NCI-H1417 (cell line): ENCODE results near the gene DIAPH3.

Experiments
- DNase-seq, 3 experiments: peaks; one replicate each; lab custom pipeline; 2025; lab: John Stamatoyannopoulos, UW

DIAPH3 gene

DNA sequence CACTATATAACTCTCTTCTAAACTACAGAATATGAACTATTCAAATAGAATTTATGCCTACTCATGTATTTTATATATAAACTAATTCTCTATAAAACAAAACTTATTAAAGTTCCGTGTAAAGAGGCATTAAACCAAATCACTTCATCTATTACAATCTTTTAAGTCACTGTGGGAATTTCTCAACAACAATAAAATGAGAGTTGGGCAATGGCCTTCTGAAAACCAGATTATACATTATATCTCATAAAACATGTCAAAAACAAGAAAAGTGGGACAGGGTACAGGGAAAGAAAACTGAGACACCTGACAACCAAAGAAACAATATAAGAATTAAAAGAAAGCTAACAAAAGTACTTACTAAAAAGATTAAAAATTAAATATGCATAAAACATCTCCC, 145.2 kb downstream of the DIAPH3 start:
- no peak for DNase-seq

- DNase-seq: no peak
Measured at GRCh38 chr13:60016229-60016628, 147.5 kb downstream of the DIAPH3 start.

DNA sequence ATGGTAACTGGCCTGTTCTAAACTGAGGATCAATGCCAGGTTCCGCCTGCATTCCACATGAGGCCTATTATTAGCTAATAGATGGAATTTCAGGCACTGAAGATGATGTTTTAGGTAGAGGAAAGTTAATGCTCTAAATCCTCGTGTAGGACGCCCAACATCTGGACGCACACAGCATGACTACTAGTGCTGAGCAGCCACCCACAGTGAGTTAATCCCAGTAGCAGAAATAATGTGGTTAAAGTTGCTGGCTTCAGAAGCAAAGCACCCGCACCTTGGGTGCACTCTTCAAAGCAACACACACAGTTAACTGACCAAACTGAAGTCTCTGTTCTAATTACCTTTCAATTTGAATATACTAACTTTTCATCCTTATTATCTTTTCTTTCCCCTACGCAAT, 150.6 kb downstream of the DIAPH3 start:
- no peak for DNase-seq

DNA sequence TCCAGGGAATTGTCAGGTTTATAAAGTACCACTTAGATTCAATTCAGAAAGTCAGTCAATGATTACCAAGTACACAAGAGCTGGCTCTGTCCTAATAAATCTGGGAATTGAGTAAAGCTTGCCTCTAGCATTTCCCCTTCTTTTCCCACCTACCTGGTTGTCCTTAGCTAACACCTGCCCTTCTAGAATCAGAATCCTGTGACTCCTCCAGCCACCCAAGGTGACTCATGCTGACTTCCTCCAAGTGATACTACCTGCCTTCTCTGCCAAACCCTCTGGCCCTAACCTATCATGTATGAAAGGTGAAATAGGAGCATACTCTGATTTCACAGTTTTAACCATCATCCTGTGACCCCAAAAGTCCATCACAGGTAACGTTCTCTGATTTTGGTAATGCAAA, 151.2 kb downstream of the DIAPH3 start:
- peak in 1 of 3 experiments; percentile 44 for DNase-seq

- peak; percentile 67 to 82 (median 68) for DNase-seq
Measured at GRCh38 chr13:60009300-60010253, 154.2 kb downstream of the DIAPH3 start.

- no peak for DNase-seq
Measured at GRCh38 chr13:60001889-60002288, 161.8 kb downstream of the DIAPH3 start.

DNA sequence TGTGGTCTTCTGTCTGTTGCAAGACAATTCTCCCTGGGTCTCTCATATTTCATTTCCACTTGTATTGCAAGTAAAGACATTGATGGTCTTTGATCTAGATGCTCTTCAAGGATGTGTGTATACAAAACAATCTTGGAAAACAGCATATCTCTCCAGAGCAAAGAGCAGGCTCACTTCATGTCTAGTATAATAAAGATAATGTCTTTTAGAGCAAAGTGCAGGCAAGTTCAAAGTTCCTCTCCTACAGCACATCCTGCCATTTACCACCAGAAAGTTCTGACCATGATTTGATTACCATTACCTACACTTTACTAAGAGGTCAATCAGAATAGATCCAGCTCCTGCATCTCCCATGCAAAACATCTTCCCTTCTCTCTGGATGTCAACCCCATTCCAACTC, 162.8 kb downstream of the DIAPH3 start:
- DNase-seq: no peak

DNA sequence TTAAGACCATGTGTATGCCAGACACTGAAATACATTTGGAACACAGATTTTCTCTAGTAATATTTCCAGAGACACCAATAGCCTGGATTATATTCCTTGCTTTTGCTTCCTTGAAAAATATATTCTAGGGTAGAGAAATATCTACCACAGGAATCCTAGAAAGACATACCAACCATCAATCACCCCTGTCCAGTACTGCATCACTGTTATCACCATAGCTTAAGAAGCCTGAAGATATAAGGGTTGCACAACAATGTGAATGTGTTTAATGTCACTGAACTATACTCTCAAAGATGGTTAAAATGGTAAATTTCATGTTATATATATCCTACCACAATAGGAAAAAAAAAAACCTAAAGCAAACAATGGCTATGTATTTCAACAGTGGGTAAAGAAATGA, 163.6 kb downstream of the DIAPH3 start:
- no peak for DNase-seq

DNA sequence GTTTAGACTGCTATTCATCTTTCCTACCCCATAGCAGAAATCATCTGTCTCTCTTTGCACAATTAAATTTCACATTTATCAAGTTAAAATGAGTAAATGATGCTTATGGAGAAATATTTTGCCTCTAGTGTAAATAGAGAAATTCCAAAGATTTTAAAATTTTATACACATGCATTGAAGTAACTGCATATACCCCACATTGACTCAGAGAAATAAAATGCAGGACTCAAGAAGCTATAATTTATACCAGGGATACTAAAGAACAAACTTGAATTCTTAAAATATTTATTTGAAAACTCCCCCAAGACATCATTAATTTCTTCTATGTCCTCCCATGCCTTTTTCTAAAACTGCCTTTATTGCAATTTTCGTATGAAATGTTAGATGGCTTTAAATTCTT, 165.8 kb downstream of the DIAPH3 start:
- no peak for DNase-seq

DNA sequence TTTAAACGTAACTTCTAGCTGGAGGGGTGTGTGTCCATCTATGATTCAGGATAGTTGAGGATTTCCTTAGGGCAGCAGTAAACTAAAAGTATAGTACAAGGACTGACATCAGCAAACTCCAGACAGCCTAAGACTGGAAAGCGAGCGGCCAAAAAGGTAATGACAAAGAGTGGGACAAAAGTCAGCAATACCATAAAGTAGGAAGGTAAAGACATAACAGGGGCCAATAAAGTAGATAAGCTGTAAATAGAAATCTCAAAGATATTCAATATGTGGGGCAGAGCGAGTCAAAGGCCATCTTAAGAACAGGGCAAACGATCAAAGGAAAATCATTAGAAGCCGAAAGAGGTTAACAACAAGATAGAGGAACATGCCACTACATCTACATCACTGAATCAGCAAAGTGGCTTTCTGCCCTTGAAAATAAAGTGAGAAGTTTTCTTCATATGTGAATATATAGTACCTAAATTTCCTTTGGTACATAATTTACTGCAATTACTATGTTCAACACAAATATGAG, 167.2 kb downstream of the DIAPH3 start:
- no peak for DNase-seq

DNA sequence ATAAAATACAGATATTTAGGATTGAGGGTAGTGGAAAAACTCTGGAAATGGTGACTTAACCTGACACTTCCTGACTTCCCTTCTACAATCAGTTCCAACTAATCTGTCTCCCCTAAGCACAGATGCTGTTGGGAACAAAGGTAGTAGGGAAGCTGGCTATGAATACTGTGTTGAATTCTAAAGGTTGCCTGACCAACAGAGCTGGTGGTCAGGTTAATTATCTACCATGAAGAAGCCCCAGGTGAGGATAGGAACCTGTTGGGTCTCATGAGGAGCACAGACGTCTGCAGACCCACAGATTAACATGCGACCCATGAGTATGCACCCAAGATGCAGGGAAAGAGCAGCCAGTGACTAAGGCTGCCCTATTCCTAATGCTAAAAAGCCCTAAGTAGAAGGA, 172.3 kb downstream of the DIAPH3 start:
- DNase-seq: no peak

DNA sequence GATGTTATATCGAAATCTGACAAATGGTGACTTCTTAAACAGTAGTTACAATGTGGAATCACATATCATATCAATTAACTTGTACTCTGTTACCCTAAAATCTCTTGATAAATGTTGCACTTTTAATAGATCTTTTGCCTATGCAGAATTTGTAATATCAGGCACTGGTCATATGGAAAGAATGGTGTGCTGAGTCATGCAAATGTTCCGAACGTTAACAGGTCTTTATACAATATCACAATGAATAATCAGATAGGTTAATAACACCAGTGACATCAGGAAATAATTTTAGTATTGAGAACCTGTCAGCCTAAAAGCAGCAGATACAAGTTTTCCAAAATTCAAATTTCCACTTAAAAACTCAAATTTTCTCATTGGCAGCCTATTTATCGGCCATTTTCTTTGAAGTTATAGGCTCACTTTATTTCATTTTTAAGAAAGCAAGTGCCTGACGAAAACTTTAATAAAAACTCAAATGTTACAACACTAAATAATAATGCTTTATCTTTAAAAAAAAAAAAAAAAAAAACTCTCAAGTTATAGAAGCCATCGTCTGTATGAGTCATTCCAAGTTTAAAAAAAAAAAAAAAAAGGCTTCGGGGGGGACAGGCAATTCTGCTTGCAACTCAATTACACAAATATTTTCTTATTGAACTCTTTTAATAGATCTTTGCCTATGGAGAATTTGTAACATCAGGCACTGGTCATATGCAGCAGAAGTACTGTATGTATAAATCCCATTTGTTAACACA, 180.9 kb downstream of the DIAPH3 start:
- DNase-seq: no peak

GRCh38 chr13:59979589-59979988, 184.1 kb downstream of the DIAPH3 start:
- DNase-seq: no peak

DNA sequence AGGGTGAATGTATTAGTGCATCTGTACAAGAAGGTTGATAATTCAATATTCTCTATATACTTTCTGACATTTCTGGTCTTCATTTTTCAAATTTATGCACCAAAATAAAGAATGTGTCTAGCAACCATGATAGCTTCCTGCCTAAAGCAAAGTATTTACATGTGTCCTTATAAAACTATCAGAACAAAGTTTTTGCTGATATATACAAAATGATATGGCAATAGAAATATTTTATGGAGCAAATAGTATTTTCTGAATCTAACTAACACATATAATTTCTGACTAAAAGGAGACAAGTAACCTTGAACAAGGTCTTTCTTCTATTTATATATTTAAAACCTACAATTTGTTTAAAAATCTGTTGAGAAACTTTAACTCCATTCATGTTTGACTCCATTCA, 184.9 kb downstream of the DIAPH3 start:
- no peak for DNase-seq

- DNase-seq: no peak
Measured at GRCh38 chr13:59976856-59977255, 186.9 kb downstream of the DIAPH3 start.

- no peak for DNase-seq
Measured at GRCh38 chr13:59975807-59976435, 187.8 kb downstream of the DIAPH3 start.

DNA sequence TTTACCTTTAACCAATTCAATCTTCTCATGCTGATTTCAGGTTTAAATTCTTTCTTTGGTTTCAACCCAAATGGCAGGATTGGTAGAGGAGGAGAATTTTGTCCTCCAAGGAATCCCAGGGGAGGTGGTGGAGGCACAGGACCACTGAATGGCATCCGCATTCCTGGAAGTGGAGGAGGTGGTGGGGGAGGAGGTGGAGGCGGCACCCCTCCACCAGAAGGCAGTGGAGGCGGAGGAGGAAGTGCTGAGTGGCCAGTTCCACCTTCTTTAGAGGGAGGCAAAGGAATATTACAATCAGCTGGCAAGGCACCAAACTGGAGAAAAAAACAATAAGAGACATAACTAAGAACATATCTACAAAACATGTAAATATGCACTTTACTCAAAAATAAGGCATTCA, 192.9 kb downstream of the DIAPH3 start:
- no peak for DNase-seq

- DNase-seq: no peak
Measured at GRCh38 chr13:59963827-59964226, 199.9 kb downstream of the DIAPH3 start.

GRCh38 chr13:59963383-59963782, 200.3 kb downstream of the DIAPH3 start:
- peak in 1 of 3 experiments; percentile 18 for DNase-seq

GRCh38 chr13:59962343-59962742, 201.4 kb downstream of the DIAPH3 start:
- DNase-seq: no peak

DNA sequence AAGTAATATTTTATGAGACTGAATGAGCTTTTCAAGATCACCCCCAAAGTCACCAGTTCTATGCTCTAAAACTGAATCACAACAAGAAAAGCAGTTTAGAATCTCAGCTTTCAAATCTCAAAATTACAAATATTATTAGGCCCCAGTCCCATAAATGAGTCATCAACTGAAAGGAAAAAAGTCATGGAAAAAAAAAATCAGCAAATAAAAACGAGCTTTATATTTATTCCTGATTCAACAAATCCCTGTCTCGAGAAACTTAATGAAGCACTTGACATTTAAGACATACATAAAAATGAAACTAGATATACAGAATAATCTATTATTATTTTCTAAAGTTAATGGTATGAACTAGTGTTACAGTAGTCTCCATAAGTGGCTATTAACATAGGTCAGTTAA, 203.0 kb downstream of the DIAPH3 start:
- no peak for DNase-seq

GRCh38 chr13:59957438-59957837, 206.3 kb downstream of the DIAPH3 start:
- DNase-seq: no peak
